Fibroblast of lung (primary cell): Measurements from ENCODE around the gene PKIB. TPM values are rescaled to one million over a fixed set of nuclear protein-coding genes. Genes with fewer than 3 reads are reported as not detected.
A peak's percentile ranks its signal among the peaks of the same experiment; 100 is the strongest.

Experiments
- DNase-seq, 2 donors: peaks; one replicate each; pipeline versions ENCODE4 v3.0.0 to v3.0.0-alpha.2; 2010; ENCODE audit warnings: low read depth in 2 of 2
- H2AFZ ChIP-seq: 2 replicates; pipeline ENCODE4 v1.5.1; 2012; ENCODE audit warnings: low read length, control low read depth, inconsistent platforms
- H3K27ac ChIP-seq: 2 replicates; pipeline ENCODE4 v1.5.1; 2011; ENCODE audit warnings: low read length, control low read depth; ENCODE audit not compliant: insufficient read depth
- H3K27me3 ChIP-seq: 2 replicates; pipeline ENCODE4 v1.5.1; 2011; ENCODE audit warnings: mild to moderate bottlenecking, low read length; ENCODE audit not compliant: control insufficient read depth, insufficient read depth
- H3K36me3 ChIP-seq: 2 replicates; pipeline ENCODE4 v1.5.1; 2011; ENCODE audit warnings: low read length; ENCODE audit not compliant: control insufficient read depth, insufficient read depth
- H3K4me1 ChIP-seq: 2 replicates; pipeline ENCODE4 v1.5.1; 2011; ENCODE audit warnings: low read length; ENCODE audit not compliant: control insufficient read depth, insufficient read depth; ENCODE audit errors: extremely low read depth
- H3K4me2 ChIP-seq: 2 replicates; pipeline ENCODE4 v1.5.1; 2011; ENCODE audit warnings: low read length, control low read depth; ENCODE audit not compliant: insufficient read depth; ENCODE audit errors: extremely low read depth
- H3K4me3 ChIP-seq, 4 experiments: fragments of 200-600 bp in 1 of 4; sonication (generic) in 1 of 4; replicated peaks in 1 of 4; 2 replicates each; pipeline ENCODE4 v1.5.1; 2011 to 2016; ENCODE audit warnings: low read length in 4 of 4, low read depth in 3 of 4, mild to moderate bottlenecking in 3 of 4, control low read depth in 2 of 4, inconsistent platforms in 1 of 4, mixed read lengths in 1 of 4; ENCODE audit not compliant: insufficient read depth in 1 of 4; ENCODE audit errors: control extremely low read depth in 1 of 4
- H3K79me2 ChIP-seq: 2 replicates; pipeline ENCODE4 v1.5.1; 2012; ENCODE audit warnings: mild to moderate bottlenecking, low read length, inconsistent platforms; ENCODE audit not compliant: control insufficient read depth, insufficient read depth
- H3K9ac ChIP-seq: 2 replicates; pipeline ENCODE4 v1.5.1; 2011; ENCODE audit warnings: mild to moderate bottlenecking, low read length, control low read depth; ENCODE audit not compliant: insufficient read depth
- H3K9me3 ChIP-seq: 2 replicates; pipeline ENCODE4 v1.5.1; 2012; ENCODE audit warnings: low read depth, low read length; ENCODE audit not compliant: control insufficient read depth, insufficient read depth
- H4K20me1 ChIP-seq: 2 replicates; pipeline ENCODE4 v1.5.1; 2011; ENCODE audit warnings: low read length; ENCODE audit not compliant: control insufficient read depth, insufficient read depth; ENCODE audit errors: extremely low read depth
- EZH2 ChIP-seq: IDR thresholded peaks from 2 replicates; pipeline ENCODE4 v1.5.1; 2012; ENCODE audit warnings: low read length, control low read depth, mild to moderate bottlenecking; ENCODE audit errors: missing control alignments
- polyA plus RNA-seq, 2 donors: library from polyadenylated mRNA; depleted of rRNA in 1 of 2; stranded (reverse) in 1 of 2; unstranded in 1 of 2; fragments of >200 nt; gene quantifications; 2 replicates each; pipeline ENCODE4 v1.2.1, GENCODE V29; 2011 to 2012; ENCODE audit warnings: missing spikeins in 1 of 2
- total RNA-seq: library from RNA; depleted of rRNA; stranded (reverse); fragments of >200 nt; gene quantifications from 2 replicates; pipeline ENCODE4 v1.2.1, GENCODE V29; 2014
- TF ChIP-seq, protein P1 (sequence below), 2 donors: IDR thresholded peaks in 1 of 2; conservative IDR thresholded peaks in 1 of 2; 1 replicate in 1 of 2; 2 replicates in 1 of 2; pipeline ENCODE4 v1.5.1; 2011 to 2012; ENCODE audit warnings: low read length in 2 of 2, control low read depth in 1 of 2, inconsistent platforms in 1 of 2, low read depth in 1 of 2, mild to moderate bottlenecking in 1 of 2

PKIB gene
- total and polyA plus RNA-seq, 2 donors (not counting 1 experiment from before 2014, with no cell fraction given): 1.3 to 4.4 TPM

DNA sequence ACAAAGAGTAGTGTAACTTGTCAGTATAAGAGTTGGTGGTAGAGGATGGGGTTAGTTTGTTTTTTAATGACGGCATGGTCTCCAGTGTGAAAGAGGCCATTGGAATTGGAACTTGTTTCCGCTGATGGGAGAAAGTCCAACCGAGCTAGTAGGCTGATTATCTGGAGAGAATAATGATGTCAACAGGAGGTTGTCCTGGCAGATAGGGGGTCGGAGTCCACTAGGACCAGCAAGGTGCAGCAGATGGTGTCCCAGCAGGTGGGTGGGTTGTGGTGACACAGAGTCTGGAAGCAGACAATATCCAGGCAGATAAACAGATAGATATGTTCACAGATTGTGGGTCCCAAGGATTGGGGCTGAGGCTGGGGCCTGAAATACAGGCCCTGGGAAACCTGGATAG lies 35.1 kb downstream of the PKIB start:
- Histone ChIP-seq H3K79me2 (no peaks in the 10 kb centered on the region), H3K27ac (no peak overlapping the region), H2AFZ (no peak overlapping the region), H4K20me1 (no peaks in the 10 kb centered on the region), H3K27me3 (no peaks in the 10 kb centered on the region), H3K4me3 (no peak overlapping the region), H3K9me3 (no peaks in the 10 kb centered on the region), H3K4me2 (no peak overlapping the region), H3K9ac (no peak overlapping the region), H3K36me3 (no peaks in the 10 kb centered on the region), H3K4me1 (no peaks in the 10 kb centered on the region)
- no peak for DNase-seq
- no peak for TF ChIP-seq EZH2
- TF ChIP-seq, protein P1, sequence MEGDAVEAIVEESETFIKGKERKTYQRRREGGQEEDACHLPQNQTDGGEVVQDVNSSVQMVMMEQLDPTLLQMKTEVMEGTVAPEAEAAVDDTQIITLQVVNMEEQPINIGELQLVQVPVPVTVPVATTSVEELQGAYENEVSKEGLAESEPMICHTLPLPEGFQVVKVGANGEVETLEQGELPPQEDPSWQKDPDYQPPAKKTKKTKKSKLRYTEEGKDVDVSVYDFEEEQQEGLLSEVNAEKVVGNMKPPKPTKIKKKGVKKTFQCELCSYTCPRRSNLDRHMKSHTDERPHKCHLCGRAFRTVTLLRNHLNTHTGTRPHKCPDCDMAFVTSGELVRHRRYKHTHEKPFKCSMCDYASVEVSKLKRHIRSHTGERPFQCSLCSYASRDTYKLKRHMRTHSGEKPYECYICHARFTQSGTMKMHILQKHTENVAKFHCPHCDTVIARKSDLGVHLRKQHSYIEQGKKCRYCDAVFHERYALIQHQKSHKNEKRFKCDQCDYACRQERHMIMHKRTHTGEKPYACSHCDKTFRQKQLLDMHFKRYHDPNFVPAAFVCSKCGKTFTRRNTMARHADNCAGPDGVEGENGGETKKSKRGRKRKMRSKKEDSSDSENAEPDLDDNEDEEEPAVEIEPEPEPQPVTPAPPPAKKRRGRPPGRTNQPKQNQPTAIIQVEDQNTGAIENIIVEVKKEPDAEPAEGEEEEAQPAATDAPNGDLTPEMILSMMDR (conservative IDR thresholded peaks at IDR 0.05 in 1 of 2, IDR thresholded peaks at IDR 0.05 in 1 of 2; ENCODE audit: low read depth in 1 of 2, low read length in 2 of 2): no peak

DNA sequence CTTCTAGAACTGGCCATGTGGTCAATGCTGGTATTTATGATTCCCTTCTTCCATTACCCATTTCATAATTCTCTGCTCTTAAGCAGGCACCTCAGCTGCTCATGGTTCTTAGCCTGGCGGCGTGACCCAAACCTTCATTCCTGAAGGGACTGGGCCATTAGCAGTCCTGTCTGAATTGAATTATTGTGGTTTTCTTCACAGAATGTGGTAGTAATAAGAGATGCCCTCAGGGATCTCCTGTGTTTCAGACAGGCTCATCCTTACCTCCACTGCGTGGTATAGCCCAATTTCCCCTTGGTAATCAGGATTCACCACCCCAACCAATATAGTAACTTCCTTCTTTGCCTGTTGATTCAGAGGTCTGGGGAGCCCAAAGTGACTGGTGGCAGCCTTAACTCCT lies 37.6 kb downstream of the PKIB start:
- H3K9ac ChIP-seq: no peak overlapping the region
- no peak overlapping the region for H3K4me3 ChIP-seq
- DNase-seq: peak in 1 of 2 donors; percentile 46
- no peaks in the 10 kb centered on the region for H3K4me1 ChIP-seq
- no peaks in the 10 kb centered on the region for H3K36me3 ChIP-seq
- H3K79me2 ChIP-seq: no peaks in the 10 kb centered on the region
- no peak overlapping the region for H3K4me2 ChIP-seq
- H4K20me1 ChIP-seq: no peaks in the 10 kb centered on the region
- no peak overlapping the region for H2AFZ ChIP-seq
- H3K27me3 ChIP-seq: no peaks in the 10 kb centered on the region
- no peaks in the 10 kb centered on the region for H3K9me3 ChIP-seq
- TF ChIP-seq EZH2: no peak
- TF ChIP-seq, protein P1 (conservative IDR thresholded peaks at IDR 0.05 in 1 of 2, IDR thresholded peaks at IDR 0.05 in 1 of 2; ENCODE audit: low read depth in 1 of 2, low read length in 2 of 2): no peak
- H3K27ac ChIP-seq: no peak overlapping the region

DNA sequence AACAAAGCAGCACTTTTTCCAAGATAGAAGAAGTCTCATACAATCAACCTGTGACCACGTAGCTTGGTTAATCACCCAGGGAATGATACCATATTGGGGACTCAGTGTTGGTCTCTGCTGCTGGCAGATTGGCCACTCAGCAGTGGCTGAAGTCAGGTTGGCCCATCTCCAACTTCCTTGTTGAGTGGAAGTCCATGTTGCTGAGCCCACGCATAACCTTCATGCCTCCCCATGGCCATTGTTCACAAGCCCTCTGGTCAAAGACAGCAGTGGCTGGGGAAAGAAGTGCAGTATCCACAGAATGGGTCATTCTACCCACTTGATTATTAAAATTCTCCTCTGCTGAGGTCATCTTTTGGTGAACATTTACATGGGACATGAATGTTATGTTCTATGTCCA lies 38.5 kb downstream of the PKIB start:
- DNase-seq: no peak
- Histone ChIP-seq H3K79me2 (no peaks in the 10 kb centered on the region), H3K4me2 (no peak overlapping the region), H3K9me3 (no peaks in the 10 kb centered on the region), H4K20me1 (no peaks in the 10 kb centered on the region), H2AFZ (no peak overlapping the region), H3K27me3 (no peaks in the 10 kb centered on the region), H3K4me1 (no peaks in the 10 kb centered on the region), H3K9ac (no peak overlapping the region), H3K36me3 (no peaks in the 10 kb centered on the region), H3K4me3 (no peak overlapping the region), H3K27ac (no peak overlapping the region)
- TF ChIP-seq, protein P1 (conservative IDR thresholded peaks at IDR 0.05 in 1 of 2, IDR thresholded peaks at IDR 0.05 in 1 of 2; ENCODE audit: low read depth in 1 of 2, low read length in 2 of 2): no peak
- no peak for TF ChIP-seq EZH2
